Peyer's patch (tissue), 4 donors: ENCODE measurements around the gene ATG5. TPM values are rescaled to one million over a fixed set of nuclear protein-coding genes. Genes with fewer than 3 reads are reported as not detected.

Experiments
- DNase-seq, 3 donors: peaks; one replicate each; pipeline ENCODE4 v3.0.0-alpha.2; 2017 to 2019
- H3K27ac ChIP-seq, 4 donors: fragments of 200-600 bp; sonication (generic); one replicate each; pipeline ENCODE4 v1.5.1; 2016 to 2019
- H3K27me3 ChIP-seq, 2 donors: fragments of 200-600 bp; sonication (generic); one replicate each; pipeline ENCODE4 v1.5.1; 2019
- H3K36me3 ChIP-seq, 3 donors: fragments of 200-600 bp; sonication (generic); one replicate each; pipeline ENCODE4 v1.5.1; 2016 to 2019
- H3K4me1 ChIP-seq, 4 donors: fragments of 200-600 bp; sonication (generic); one replicate each; pipeline ENCODE4 v1.5.1; 2016 to 2019
- H3K4me3 ChIP-seq, 4 donors: fragments of 200-600 bp; sonication (generic); 1 replicate in 3 of 4; 2 replicates in 1 of 4; pipeline ENCODE4 v1.5.1; 2016 to 2019; ENCODE audit warnings: mild to moderate bottlenecking in 1 of 4
- H3K9me3 ChIP-seq, 4 donors: fragments of 200-600 bp; sonication (generic); one replicate each; pipeline ENCODE4 v1.5.1; 2016 to 2019; ENCODE audit warnings: mild to moderate bottlenecking in 1 of 4
- CTCF ChIP-seq, 6 experiments: fragments of 450-650 bp in 4 of 6; fragments of 200-600 bp in 2 of 6; sonication (generic) in 1 of 6; IDR thresholded peaks; one replicate each; pipeline ENCODE4 v1.5.1; 2017 to 2019; ENCODE audit warnings: antibody characterized with exemption in 6 of 6, mild to moderate bottlenecking in 3 of 6, moderate library complexity in 1 of 6
- POLR2A ChIP-seq, 2 donors: fragments of 450-650 bp; IDR thresholded peaks; one replicate each; pipeline ENCODE4 v1.5.1; 2017; ENCODE audit warnings: antibody characterized with exemption in 2 of 2, mild to moderate bottlenecking in 2 of 2, moderate library complexity in 2 of 2
- total RNA-seq, 4 donors: library from RNA; depleted of rRNA; stranded (reverse); fragments of >200 nt; gene quantifications; one replicate each; pipeline ENCODE4 v1.1.0, GENCODE V29; 2016

Gene ATG5
- total RNA-seq, 4 donors from 2014 or later: 42.7 to 73.4 (median 60.2) TPM

- TF ChIP-seq CTCF (IDR thresholded peaks at IDR 0.05): no peak
- TF ChIP-seq POLR2A (IDR thresholded peaks at IDR 0.05): no peak
- no peak for DNase-seq
- Histone ChIP-seq H3K9me3 (no peaks in the 10 kb centered on the region), H3K4me3 (no peak overlapping the region), H3K27me3 (no peaks in the 10 kb centered on the region), H3K36me3 (no peaks in the 10 kb centered on the region), H3K27ac (no peak overlapping the region), H3K4me1 (no peaks in the 10 kb centered on the region)
Observed at GRCh38 chr6:106247733-106248132, 77.8 kb downstream of the ATG5 start.

GRCh38 chr6:106247293-106247692 is 78.3 kb downstream of the ATG5 start:
- Histone ChIP-seq H3K27me3 (no peaks in the 10 kb centered on the region), H3K9me3 (no peaks in the 10 kb centered on the region), H3K36me3 (no peaks in the 10 kb centered on the region), H3K4me3 (no peak overlapping the region), H3K27ac (no peak overlapping the region), H3K4me1 (no peaks in the 10 kb centered on the region)
- TF ChIP-seq POLR2A (IDR thresholded peaks at IDR 0.05) (no peak), CTCF (IDR thresholded peaks at IDR 0.05) (no peak)
- no peak for DNase-seq

DNA sequence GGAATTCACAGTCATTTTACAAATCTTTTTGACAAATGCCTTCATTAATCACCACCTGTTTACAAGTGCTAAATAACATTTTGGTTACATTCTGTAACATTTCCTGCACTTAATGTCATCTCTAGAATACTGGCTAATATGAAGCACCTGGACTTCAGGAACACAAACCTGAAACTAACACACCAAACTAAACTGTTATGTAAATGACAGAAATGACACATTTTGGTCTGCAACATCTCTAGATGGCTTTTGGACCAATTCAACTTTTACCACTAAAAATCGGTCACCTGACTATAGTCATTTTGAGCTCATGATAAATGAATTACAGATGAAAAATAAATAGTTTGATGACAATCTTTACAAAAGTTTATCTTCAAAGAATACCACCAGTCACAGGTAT is 80.6 kb downstream of the ATG5 start:
- Histone ChIP-seq H3K4me1 (no peaks in the 10 kb centered on the region), H3K27ac (no peak overlapping the region), H3K4me3 (no peak overlapping the region), H3K27me3 (no peaks in the 10 kb centered on the region), H3K9me3 (no peaks in the 10 kb centered on the region), H3K36me3 (no peaks in the 10 kb centered on the region)
- DNase-seq: no peak
- no peak for TF ChIP-seq POLR2A (IDR thresholded peaks at IDR 0.05)
- TF ChIP-seq CTCF (IDR thresholded peaks at IDR 0.05): no peak

DNA sequence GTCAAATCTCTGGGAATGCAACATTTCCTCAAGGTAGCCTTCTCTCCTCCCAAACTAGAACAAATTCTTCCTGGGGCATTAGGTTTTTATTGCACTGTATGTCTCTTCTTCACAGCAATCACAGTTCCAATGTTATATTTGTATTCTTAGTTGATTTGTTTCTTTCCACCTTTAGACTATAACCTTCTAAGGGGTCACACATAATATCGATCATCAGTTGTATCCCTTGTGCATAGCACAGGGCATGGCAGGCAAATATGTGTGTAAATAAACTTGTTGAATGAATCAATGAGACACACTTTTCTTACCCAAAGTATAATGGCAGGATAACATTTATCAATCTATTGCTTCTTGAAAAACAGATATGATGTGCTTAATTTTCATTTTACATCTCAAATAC is 81.0 kb downstream of the ATG5 start:
- H3K4me1 ChIP-seq: no peaks in the 10 kb centered on the region
- TF ChIP-seq CTCF (IDR thresholded peaks at IDR 0.05): no peak
- no peak for TF ChIP-seq POLR2A (IDR thresholded peaks at IDR 0.05)
- no peaks in the 10 kb centered on the region for H3K36me3 ChIP-seq
- H3K27ac ChIP-seq: no peak overlapping the region
- H3K27me3 ChIP-seq: no peaks in the 10 kb centered on the region
- no peak overlapping the region for H3K4me3 ChIP-seq
- DNase-seq: no peak
- H3K9me3 ChIP-seq: no peaks in the 10 kb centered on the region

DNA sequence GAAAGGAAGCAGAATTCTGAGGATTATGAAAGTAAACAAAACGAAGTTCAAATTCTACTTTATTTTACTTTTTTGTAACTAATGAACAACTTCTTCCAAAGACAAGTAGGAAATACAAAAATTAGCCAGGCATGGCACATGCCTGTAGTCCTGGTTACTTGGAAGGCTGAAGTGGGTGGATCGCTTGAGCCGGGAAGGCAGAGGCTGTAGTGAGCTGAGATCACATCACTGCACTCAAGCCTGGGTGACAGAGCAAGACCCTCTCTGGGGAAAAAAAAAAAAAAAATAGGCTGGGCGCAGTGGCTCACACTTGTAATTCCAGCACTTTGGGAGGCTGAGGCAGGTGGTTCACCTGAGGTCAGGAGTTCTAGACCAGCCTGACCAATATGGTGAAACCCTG is 82.3 kb downstream of the ATG5 start:
- TF ChIP-seq CTCF (IDR thresholded peaks at IDR 0.05) (no peak), POLR2A (IDR thresholded peaks at IDR 0.05) (no peak)
- no peaks in the 10 kb centered on the region for H3K9me3 ChIP-seq
- no peak overlapping the region for H3K27ac ChIP-seq
- H3K4me3 ChIP-seq: no peak overlapping the region
- H3K27me3 ChIP-seq: no peaks in the 10 kb centered on the region
- H3K4me1 ChIP-seq: no peaks in the 10 kb centered on the region
- H3K36me3 ChIP-seq: no peaks in the 10 kb centered on the region
- DNase-seq: no peak

DNA sequence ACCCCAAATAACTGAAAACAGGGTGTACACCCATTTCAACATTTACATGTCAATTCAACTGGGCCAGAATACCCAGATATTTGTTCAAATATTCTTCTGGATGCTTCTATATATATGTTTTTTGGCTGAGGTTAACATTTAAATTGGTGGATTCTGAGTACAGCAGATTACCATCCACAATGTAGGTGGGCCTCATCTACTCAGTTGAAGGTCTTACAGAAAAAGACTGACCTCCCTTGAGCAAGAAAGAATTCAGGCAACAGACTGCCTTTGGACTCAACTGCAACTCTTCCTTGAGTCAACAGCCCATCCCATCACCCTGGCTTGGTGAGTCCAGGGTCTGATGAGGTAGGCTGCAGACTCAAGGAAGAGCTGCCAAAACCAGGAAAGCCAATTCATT is 84.1 kb downstream of the ATG5 start:
- H3K4me3 ChIP-seq: no peak overlapping the region
- H3K4me1 ChIP-seq: no peaks in the 10 kb centered on the region
- TF ChIP-seq CTCF (IDR thresholded peaks at IDR 0.05) (no peak), POLR2A (IDR thresholded peaks at IDR 0.05) (no peak)
- peaks cover 0 to 4% (median 0%) of the 10 kb centered on the region in 3 donors for H3K36me3 ChIP-seq
- no peaks in the 10 kb centered on the region for H3K9me3 ChIP-seq
- no peak overlapping the region for H3K27ac ChIP-seq
- no peak for DNase-seq
- no peaks in the 10 kb centered on the region for H3K27me3 ChIP-seq
